H9 (cell line): Measurements from ENCODE around the gene RLBP1. TPM values are rescaled to one million over a fixed set of nuclear protein-coding genes. Genes with fewer than 3 reads are reported as not detected.

Experiments used
- DNase-seq: peaks from one replicate; pipeline ENCODE4 v3.0.0-alpha.2; 2017
- H2AFZ ChIP-seq: one replicate; pipeline ENCODE4 v1.6.1; 2013; ENCODE audit warnings: mild to moderate bottlenecking, low read length, control low read depth, moderate library complexity
- H2AK5ac ChIP-seq: 2 replicates; pipeline ENCODE4 v1.6.1; 2013; ENCODE audit warnings: low read length, control low read depth, mixed read lengths; ENCODE audit not compliant: insufficient read length
- H2BK120ac ChIP-seq: one replicate; pipeline ENCODE4 v1.6.1; 2013; ENCODE audit warnings: low read depth, mild to moderate bottlenecking, low read length, control low read depth, inconsistent platforms; ENCODE audit not compliant: poor library complexity, severe bottlenecking
- H2BK12ac ChIP-seq: 2 replicates; pipeline ENCODE4 v1.6.1; 2013; ENCODE audit warnings: low read length, control low read depth, mixed read lengths, low read depth; ENCODE audit not compliant: insufficient read length
- H2BK15ac ChIP-seq: 2 replicates; pipeline ENCODE4 v1.6.1; 2013; ENCODE audit warnings: low read depth, low read length, control low read depth
- H2BK20ac ChIP-seq: one replicate; pipeline ENCODE4 v1.6.1; 2013; ENCODE audit warnings: low read depth, mild to moderate bottlenecking, low read length, control low read depth, inconsistent platforms; ENCODE audit not compliant: poor library complexity, severe bottlenecking
- H2BK5ac ChIP-seq: 2 replicates; pipeline ENCODE4 v1.6.1; 2013; ENCODE audit warnings: low read length, control low read depth, mixed read lengths; ENCODE audit not compliant: insufficient read length
- H3K14ac ChIP-seq: 2 replicates; pipeline ENCODE4 v1.6.1; 2013; ENCODE audit warnings: low read length, control low read depth; ENCODE audit not compliant: insufficient read depth
- H3K18ac ChIP-seq: 2 replicates; pipeline ENCODE4 v1.6.1; 2013; ENCODE audit warnings: low read depth, mild to moderate bottlenecking, mixed read lengths, low read length, control low read depth; ENCODE audit not compliant: insufficient read length
- H3K23ac ChIP-seq: 2 replicates; pipeline ENCODE4 v1.6.1; 2013; ENCODE audit warnings: low read length, control low read depth, mixed read lengths, low read depth; ENCODE audit not compliant: insufficient read length
- H3K23me2 ChIP-seq: 2 replicates; pipeline ENCODE4 v1.6.1; 2013; ENCODE audit warnings: low read depth, mild to moderate bottlenecking, mixed read lengths, low read length, control low read depth; ENCODE audit not compliant: insufficient read length, poor library complexity, severe bottlenecking
- H3K27ac ChIP-seq: 2 replicates; pipeline ENCODE4 v1.5.1; 2013; ENCODE audit warnings: low read length, control low read depth, mixed read lengths, low read depth; ENCODE audit not compliant: insufficient read length
- H3K27me3 ChIP-seq: 2 replicates; pipeline ENCODE4 v1.6.1; 2013; ENCODE audit warnings: low read length, control low read depth, inconsistent platforms; ENCODE audit not compliant: insufficient read depth
- H3K4ac ChIP-seq: 2 replicates; pipeline ENCODE4 v1.6.1; 2013; ENCODE audit warnings: low read depth, mild to moderate bottlenecking, control low read depth, inconsistent platforms, low read length, moderate library complexity
- H3K4me1 ChIP-seq: 2 replicates; pipeline ENCODE4 v1.6.1; 2013; ENCODE audit warnings: low read length, control low read depth, inconsistent platforms; ENCODE audit not compliant: insufficient read depth
- H3K4me2 ChIP-seq: 2 replicates; pipeline ENCODE4 v1.6.1; 2013; ENCODE audit warnings: low read length, control low read depth, mixed read lengths; ENCODE audit not compliant: insufficient read length, insufficient read depth
- H3K56ac ChIP-seq: 2 replicates; pipeline ENCODE4 v1.6.1; 2013; ENCODE audit warnings: low read depth, mild to moderate bottlenecking, mixed read lengths, low read length, control low read depth; ENCODE audit not compliant: insufficient read length
- H3K79me1 ChIP-seq: 2 replicates; pipeline ENCODE4 v1.6.1; 2013; ENCODE audit warnings: low read depth, mild to moderate bottlenecking, moderate library complexity, low read length, control low read depth, inconsistent platforms; ENCODE audit not compliant: insufficient read depth, poor library complexity, severe bottlenecking
- H3K79me2 ChIP-seq: 2 replicates; pipeline ENCODE4 v1.6.1; 2013; ENCODE audit warnings: low read length, control low read depth, inconsistent platforms; ENCODE audit not compliant: insufficient read depth
- H3K9ac ChIP-seq: 2 replicates; pipeline ENCODE4 v1.6.1; 2013; ENCODE audit warnings: low read length, control low read depth, mixed read lengths; ENCODE audit not compliant: insufficient read length; ENCODE audit errors: extremely low read depth
- H3K9me3 ChIP-seq: one replicate; pipeline ENCODE4 v1.6.1; 2013; ENCODE audit warnings: low read depth, low read length, inconsistent platforms; ENCODE audit not compliant: control insufficient read depth
- H3T11ph ChIP-seq: one replicate; pipeline ENCODE4 v1.6.1; 2013; ENCODE audit warnings: mild to moderate bottlenecking, low read length, control low read depth, inconsistent platforms
- H4K20me1 ChIP-seq: one replicate; pipeline ENCODE4 v1.6.1; 2013; ENCODE audit not compliant: control insufficient read depth, insufficient read length, insufficient read depth
- H4K5ac ChIP-seq: 2 replicates; pipeline ENCODE4 v1.6.1; 2013; ENCODE audit warnings: low read depth, mild to moderate bottlenecking, mixed read lengths, low read length, control low read depth; ENCODE audit not compliant: insufficient read length
- H4K8ac ChIP-seq: replicated peaks from 2 replicates; pipeline ENCODE4 v1.6.1; 2013; ENCODE audit warnings: low read length, control low read depth, mixed read lengths, low read depth; ENCODE audit not compliant: insufficient read length
- H4K91ac ChIP-seq: 2 replicates; pipeline ENCODE4 v1.6.1; 2013; ENCODE audit warnings: low read depth, mild to moderate bottlenecking, moderate library complexity, mixed read lengths, low read length, control low read depth; ENCODE audit not compliant: insufficient read length
- H3K27ac Mint-ChIP-seq, 3 experiments: 2 replicates in 2 of 3; 3 replicates in 1 of 3; pipeline ENCODE4 v1.8.0; 2020 to 2021; ENCODE audit warnings: mixed read lengths in 3 of 3, mild to moderate bottlenecking in 1 of 3, moderate library complexity in 1 of 3
- H3K27me3 Mint-ChIP-seq: 2 replicates; pipeline ENCODE4 v1.8.0; 2021; ENCODE audit warnings: low read depth, mild to moderate bottlenecking, moderate library complexity, mixed read lengths
- H3K36me3 Mint-ChIP-seq, 3 experiments: 2 replicates in 2 of 3; 3 replicates in 1 of 3; pipeline ENCODE4 v1.8.0; 2020 to 2021; ENCODE audit warnings: low read depth in 3 of 3, mixed read lengths in 3 of 3; ENCODE audit not compliant: insufficient read depth in 1 of 3
- H3K4me1 Mint-ChIP-seq, 2 experiments: 2 replicates each; pipeline ENCODE4 v1.8.0; 2020; ENCODE audit warnings: mixed read lengths in 2 of 2
- H3K4me3 Mint-ChIP-seq, 2 experiments: 2 replicates in 1 of 2; 3 replicates in 1 of 2; pipeline ENCODE4 v1.8.0; 2020 to 2021; ENCODE audit warnings: mild to moderate bottlenecking in 2 of 2, mixed read lengths in 2 of 2, moderate library complexity in 1 of 2
- H3K9me3 Mint-ChIP-seq, 2 experiments: 2 replicates in 1 of 2; 3 replicates in 1 of 2; pipeline ENCODE4 v1.8.0; 2020; ENCODE audit warnings: mild to moderate bottlenecking in 2 of 2, mixed read lengths in 2 of 2, moderate library complexity in 1 of 2
- WGBS: extraction: QIAGEN DNeasy Blood & Tissue Kit; methylation state at CpG from one replicate; pipeline ENCODE4 v1.1.7; 2013; ENCODE audit warnings: missing lambda C conversion rate, low lambda C conversion rate, mixed read lengths; ENCODE audit not compliant: insufficient read length; ENCODE audit errors: extremely low coverage; 5-methylcytosine and 5-hydroxymethylcytosine counted together
- total RNA-seq: library from RNA; stranded (reverse); gene quantifications from 2 replicates; pipeline ENCODE4 v1.2.1, GENCODE V29; 2021
- TF ChIP-seq, protein P1 (sequence below): fragments of 200-600 bp; sonication (generic); conservative IDR thresholded peaks from 3 replicates; pipeline ENCODE4 v1.8.0; 2021; ENCODE audit warnings: antibody characterized with exemption, mild to moderate bottlenecking

The RLBP1 gene
- total RNA-seq, 1 experiment from 2014 or later: not detected

GRCh38 chr15:89226359-89227221, 5.2 kb upstream of the RLBP1 start:
- H3K27ac Mint-ChIP-seq: no peak overlapping the region
- Histone ChIP-seq H4K20me1 (no peaks in the 10 kb centered on the region), H3K23ac (no peak overlapping the region), H2BK20ac (no peak overlapping the region), H2BK5ac (no peak overlapping the region), H3K79me1 (no peaks in the 10 kb centered on the region), H4K5ac (no peak overlapping the region), H3K27me3 (no peaks in the 10 kb centered on the region), H3K79me2 (no peaks in the 10 kb centered on the region), H2BK120ac (no peak overlapping the region), H3K4me1 (no peaks in the 10 kb centered on the region; the same call in 1 of the 2 replicates), H3K56ac (no peak overlapping the region), H3K18ac (no peak overlapping the region), H3T11ph (no peak overlapping the region), H3K4me2 (no peak overlapping the region), H4K8ac (no peak overlapping the region), H3K9ac (no peak overlapping the region), H2BK15ac (no peak overlapping the region), H3K4ac (no peak overlapping the region), H3K14ac (no peak overlapping the region), H4K91ac (no peak overlapping the region), H2AFZ (no peak overlapping the region), H3K23me2 (no peaks in the 10 kb centered on the region), H3K9me3 (no peaks in the 10 kb centered on the region), H3K27ac (no peak overlapping the region), H2BK12ac (no peak overlapping the region), H2AK5ac (no peak overlapping the region)
- H3K4me3 Mint-ChIP-seq: no peak overlapping the region
- DNase-seq: no peak
- no peaks in the 10 kb centered on the region for H3K36me3 Mint-ChIP-seq
- no CpG with 5 or more reads among the region's 14 CpGs for WGBS
- peaks cover 4 to 21% of the 10 kb centered on the region in 2 experiments for H3K4me1 Mint-ChIP-seq
- H3K9me3 Mint-ChIP-seq: no peaks in the 10 kb centered on the region
- peaks cover 6% of the 10 kb centered on the region for H3K27me3 Mint-ChIP-seq
- TF ChIP-seq, protein P1, sequence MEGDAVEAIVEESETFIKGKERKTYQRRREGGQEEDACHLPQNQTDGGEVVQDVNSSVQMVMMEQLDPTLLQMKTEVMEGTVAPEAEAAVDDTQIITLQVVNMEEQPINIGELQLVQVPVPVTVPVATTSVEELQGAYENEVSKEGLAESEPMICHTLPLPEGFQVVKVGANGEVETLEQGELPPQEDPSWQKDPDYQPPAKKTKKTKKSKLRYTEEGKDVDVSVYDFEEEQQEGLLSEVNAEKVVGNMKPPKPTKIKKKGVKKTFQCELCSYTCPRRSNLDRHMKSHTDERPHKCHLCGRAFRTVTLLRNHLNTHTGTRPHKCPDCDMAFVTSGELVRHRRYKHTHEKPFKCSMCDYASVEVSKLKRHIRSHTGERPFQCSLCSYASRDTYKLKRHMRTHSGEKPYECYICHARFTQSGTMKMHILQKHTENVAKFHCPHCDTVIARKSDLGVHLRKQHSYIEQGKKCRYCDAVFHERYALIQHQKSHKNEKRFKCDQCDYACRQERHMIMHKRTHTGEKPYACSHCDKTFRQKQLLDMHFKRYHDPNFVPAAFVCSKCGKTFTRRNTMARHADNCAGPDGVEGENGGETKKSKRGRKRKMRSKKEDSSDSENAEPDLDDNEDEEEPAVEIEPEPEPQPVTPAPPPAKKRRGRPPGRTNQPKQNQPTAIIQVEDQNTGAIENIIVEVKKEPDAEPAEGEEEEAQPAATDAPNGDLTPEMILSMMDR: no peak
